HUES6 (cell line): ENCODE data around the gene CDC26.
A peak's percentile ranks its signal among the peaks of the same experiment; 100 is the strongest.

ENCODE experiments used
- H3K27ac ChIP-seq: 2 replicates; pipeline ENCODE4 v1.7.0; 2013; ENCODE audit warnings: low read depth, mild to moderate bottlenecking, low read length, inconsistent platforms
- H3K27me3 ChIP-seq: 2 replicates; pipeline ENCODE4 v1.6.1; 2013; ENCODE audit warnings: low read length; ENCODE audit not compliant: control insufficient read depth, insufficient read depth
- H3K36me3 ChIP-seq: 2 replicates; pipeline ENCODE4 v1.6.1; 2013; ENCODE audit warnings: low read length; ENCODE audit not compliant: control insufficient read depth, insufficient read depth
- H3K4me1 ChIP-seq: 2 replicates; pipeline ENCODE4 v1.6.1; 2013; ENCODE audit warnings: low read length; ENCODE audit not compliant: control insufficient read depth, insufficient read depth
- H3K4me3 ChIP-seq: 2 replicates; pipeline ENCODE4 v1.5.1; 2013; ENCODE audit warnings: low read depth, low read length
- H3K9ac ChIP-seq: one replicate; pipeline ENCODE4 v1.6.1; 2013; ENCODE audit warnings: mild to moderate bottlenecking, low read length
- H3K9me3 ChIP-seq: 2 replicates; pipeline ENCODE4 v1.6.1; 2013; ENCODE audit warnings: low read depth, low read length; ENCODE audit not compliant: control insufficient read depth, insufficient read depth

CDC26 gene

GRCh38 chr9:113290052-113290607 is 14.8 kb upstream of the CDC26 start:
- Histone ChIP-seq H3K9ac (no peak overlapping the region), H3K9me3 (no peaks in the 10 kb centered on the region), H3K27me3 (no peaks in the 10 kb centered on the region), H3K27ac (no peak overlapping the region), H3K4me1 (no peaks in the 10 kb centered on the region), H3K36me3 (peaks cover 82% of the 10 kb centered on the region), H3K4me3 (no peak overlapping the region)

GRCh38 chr9:113289091-113289490 is 13.7 kb upstream of the CDC26 start:
- Histone ChIP-seq H3K36me3 (peaks cover 93% of the 10 kb centered on the region), H3K4me1 (no peaks in the 10 kb centered on the region), H3K4me3 (no peak overlapping the region), H3K9ac (no peak overlapping the region), H3K27me3 (no peaks in the 10 kb centered on the region), H3K9me3 (no peaks in the 10 kb centered on the region), H3K27ac (no peak overlapping the region)

- Histone ChIP-seq H3K9ac (no peak overlapping the region), H3K4me1 (peaks cover under 1% of the 10 kb centered on the region; the same call in 1 of the 2 replicates), H3K27ac (no peak overlapping the region), H3K36me3 (peaks cover 88% of the 10 kb centered on the region), H3K27me3 (no peaks in the 10 kb centered on the region), H3K4me3 (no peak overlapping the region), H3K9me3 (no peaks in the 10 kb centered on the region)
Measured at GRCh38 chr9:113281356-113281755, 6.0 kb upstream of the CDC26 start.

- Histone ChIP-seq H3K4me3 (no peak overlapping the region), H3K36me3 (peaks cover 66% of the 10 kb centered on the region), H3K27me3 (no peaks in the 10 kb centered on the region), H3K9me3 (no peaks in the 10 kb centered on the region), H3K4me1 (peaks cover 3% of the 10 kb centered on the region; the same call in 1 of the 2 replicates), H3K27ac (no peak overlapping the region), H3K9ac (no peak overlapping the region)
Measured at GRCh38 chr9:113278840-113279239, 3.5 kb upstream of the CDC26 start.

GRCh38 chr9:113274474-113275156 is 757 bp downstream of the CDC26 start:
- peaks cover 63% of the 10 kb centered on the region for H3K36me3 ChIP-seq
- H3K9me3 ChIP-seq = no peaks in the 10 kb centered on the region
- peak overlapping the region; percentile 89 for H3K4me3 ChIP-seq
- peak overlapping the region; percentile 44 for H3K9ac ChIP-seq
- H3K27me3 ChIP-seq = no peaks in the 10 kb centered on the region
- peaks cover 3% of the 10 kb centered on the region; the same call in 1 of the 2 replicates for H3K4me1 ChIP-seq
- H3K27ac ChIP-seq = no peak overlapping the region

GRCh38 chr9:113269871-113270270 is 5.5 kb downstream of the CDC26 start:
- H3K27me3 ChIP-seq = no peaks in the 10 kb centered on the region
- H3K27ac ChIP-seq = no peak overlapping the region
- peaks cover 57% of the 10 kb centered on the region for H3K36me3 ChIP-seq
- H3K9ac ChIP-seq = no peak overlapping the region
- no peaks in the 10 kb centered on the region for H3K9me3 ChIP-seq
- no peak overlapping the region for H3K4me3 ChIP-seq
- no peaks in the 10 kb centered on the region; the same call in 1 of the 2 replicates for H3K4me1 ChIP-seq

GRCh38 chr9:113269355-113269754 is 6.0 kb downstream of the CDC26 start:
- Histone ChIP-seq H3K4me3 (no peak overlapping the region), H3K9me3 (no peaks in the 10 kb centered on the region), H3K9ac (no peak overlapping the region), H3K4me1 (no peaks in the 10 kb centered on the region), H3K36me3 (peaks cover 57% of the 10 kb centered on the region), H3K27me3 (no peaks in the 10 kb centered on the region), H3K27ac (no peak overlapping the region)

- no peak overlapping the region for H3K9ac ChIP-seq
- H3K4me1 ChIP-seq = no peaks in the 10 kb centered on the region
- H3K27ac ChIP-seq = no peak overlapping the region
- no peak overlapping the region for H3K4me3 ChIP-seq
- no peaks in the 10 kb centered on the region for H3K27me3 ChIP-seq
- H3K36me3 ChIP-seq = peaks cover 55% of the 10 kb centered on the region
- H3K9me3 ChIP-seq = no peaks in the 10 kb centered on the region
Measured at GRCh38 chr9:113267911-113268566, 7.3 kb downstream of the CDC26 start.

GRCh38 chr9:113266174-113266573 is 9.2 kb downstream of the CDC26 start:
- peaks cover 53% of the 10 kb centered on the region for H3K36me3 ChIP-seq
- no peaks in the 10 kb centered on the region for H3K27me3 ChIP-seq
- H3K27ac ChIP-seq = no peak overlapping the region
- H3K4me3 ChIP-seq = no peak overlapping the region
- H3K9ac ChIP-seq = no peak overlapping the region
- no peaks in the 10 kb centered on the region for H3K9me3 ChIP-seq
- no peaks in the 10 kb centered on the region for H3K4me1 ChIP-seq

- Histone ChIP-seq H3K36me3 (peaks cover 51% of the 10 kb centered on the region), H3K9ac (no peak overlapping the region), H3K4me1 (no peaks in the 10 kb centered on the region), H3K9me3 (no peaks in the 10 kb centered on the region), H3K4me3 (no peak overlapping the region), H3K27ac (no peak overlapping the region), H3K27me3 (no peaks in the 10 kb centered on the region)
Measured at GRCh38 chr9:113261917-113262671, 13.3 kb downstream of the CDC26 start.

GRCh38 chr9:113258282-113258681 is 17.1 kb downstream of the CDC26 start:
- no peak overlapping the region for H3K9ac ChIP-seq
- no peaks in the 10 kb centered on the region for H3K27me3 ChIP-seq
- no peaks in the 10 kb centered on the region for H3K4me1 ChIP-seq
- H3K4me3 ChIP-seq = no peak overlapping the region
- no peak overlapping the region for H3K27ac ChIP-seq
- peaks cover 53% of the 10 kb centered on the region for H3K36me3 ChIP-seq
- H3K9me3 ChIP-seq = no peaks in the 10 kb centered on the region
